Measurements from ENCODE around the gene SPSB1.

Gene SPSB1

GRCh38 chr1:9260059-9260766 lies 32.5 kb upstream of the SPSB1 start:
- no peak for DNase-seq (ENCODE audit: low read depth)

GRCh38 chr1:9261496-9261895 lies 31.2 kb upstream of the SPSB1 start:
- no peak for DNase-seq (ENCODE audit: low read depth)

- no peak for DNase-seq (ENCODE audit: low read depth)
Measured at GRCh38 chr1:9262096-9262986, 30.4 kb upstream of the SPSB1 start.

- no peak for DNase-seq (ENCODE audit: low read depth)
Measured at GRCh38 chr1:9263276-9263855, 29.3 kb upstream of the SPSB1 start.

GRCh38 chr1:9263984-9264872 lies 28.5 kb upstream of the SPSB1 start:
- DNase-seq (ENCODE audit: low read depth), result no peak

GRCh38 chr1:9265037-9265436 lies 27.7 kb upstream of the SPSB1 start:
- DNase-seq (ENCODE audit: low read depth), result no peak

- no peak for DNase-seq (ENCODE audit: low read depth)
Measured at GRCh38 chr1:9265968-9266367, 26.7 kb upstream of the SPSB1 start.

- DNase-seq (ENCODE audit: low read depth), result no peak
Measured at GRCh38 chr1:9267352-9267686, 25.4 kb upstream of the SPSB1 start.

- no peak for DNase-seq (ENCODE audit: low read depth)
Measured at GRCh38 chr1:9267827-9268581, 24.7 kb upstream of the SPSB1 start.

- no peak for DNase-seq (ENCODE audit: low read depth)
Measured at GRCh38 chr1:9269078-9269501, 23.6 kb upstream of the SPSB1 start.

- DNase-seq (ENCODE audit: low read depth), result no peak
Measured at GRCh38 chr1:9269721-9270120, 23.0 kb upstream of the SPSB1 start.

GRCh38 chr1:9270290-9270883 lies 22.3 kb upstream of the SPSB1 start:
- no peak for DNase-seq (ENCODE audit: low read depth)

- DNase-seq (ENCODE audit: low read depth), result no peak
Measured at GRCh38 chr1:9271283-9271682, 21.4 kb upstream of the SPSB1 start.

- DNase-seq (ENCODE audit: low read depth), result no peak
Measured at GRCh38 chr1:9271861-9272595, 20.7 kb upstream of the SPSB1 start.

- DNase-seq (ENCODE audit: low read depth), result no peak
Measured at GRCh38 chr1:9273177-9273576, 19.5 kb upstream of the SPSB1 start.

GRCh38 chr1:9275161-9275560 lies 17.5 kb upstream of the SPSB1 start:
- DNase-seq (ENCODE audit: low read depth), result no peak

GRCh38 chr1:9275567-9276034 lies 17.1 kb upstream of the SPSB1 start:
- DNase-seq (ENCODE audit: low read depth), result no peak

GRCh38 chr1:9278116-9278515 lies 14.6 kb upstream of the SPSB1 start:
- no peak for DNase-seq (ENCODE audit: low read depth)

- no peak for DNase-seq (ENCODE audit: low read depth)
Measured at GRCh38 chr1:9278585-9279153, 14.0 kb upstream of the SPSB1 start.
